Astrocyte of the hippocampus (primary cell): Measurements from ENCODE around the gene RPL28.

ENCODE experiments used
- DNase-seq: peaks from one replicate; pipeline ENCODE4 v3.0.0; 2011; ENCODE audit warnings: low read depth, low spot score

RPL28 gene

DNA sequence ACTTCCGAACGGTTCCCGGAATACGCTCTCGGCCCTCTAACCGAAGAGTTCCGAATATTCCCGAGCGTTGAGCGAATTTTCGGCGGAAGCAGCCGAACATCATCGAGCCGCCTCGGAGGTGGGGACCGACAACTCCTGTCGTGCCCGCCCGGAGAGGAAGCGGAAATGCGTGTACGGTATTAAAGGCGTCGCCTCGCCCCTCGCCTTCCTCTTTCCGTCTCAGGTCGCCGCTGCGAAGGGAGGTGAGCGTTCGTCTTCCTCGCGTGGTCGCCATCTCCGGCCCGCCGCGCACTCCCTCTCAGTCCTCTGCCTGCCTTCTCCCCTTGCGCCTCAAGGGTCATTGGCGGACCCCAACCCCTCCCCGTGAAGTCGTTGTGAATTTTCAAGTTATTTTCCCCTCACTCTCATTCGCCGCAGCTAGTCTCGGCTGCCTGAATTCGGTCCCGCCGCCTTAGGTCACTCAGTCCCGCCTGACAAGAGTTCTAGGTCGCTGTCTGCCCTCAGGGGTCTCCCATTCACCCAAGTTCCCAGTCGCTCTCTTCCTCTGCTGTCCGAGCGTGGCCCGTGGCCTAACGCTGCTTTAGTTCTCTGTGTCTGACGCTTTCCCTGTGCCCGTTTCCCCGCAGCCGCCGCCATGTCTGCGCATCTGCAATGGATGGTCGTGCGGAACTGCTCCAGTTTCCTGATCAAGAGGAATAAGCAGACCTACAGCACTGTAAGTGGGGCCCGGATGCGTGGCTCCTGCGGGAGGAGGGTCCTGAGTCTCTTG is at the start of gene RPL28:
TSS of gene RPL28 (plus strand) at position 209 of the 769 bp plus-strand sequence. CDS start at position 635, 426 bp downstream.
- DNase-seq, result peak; percentile 99

DNA sequence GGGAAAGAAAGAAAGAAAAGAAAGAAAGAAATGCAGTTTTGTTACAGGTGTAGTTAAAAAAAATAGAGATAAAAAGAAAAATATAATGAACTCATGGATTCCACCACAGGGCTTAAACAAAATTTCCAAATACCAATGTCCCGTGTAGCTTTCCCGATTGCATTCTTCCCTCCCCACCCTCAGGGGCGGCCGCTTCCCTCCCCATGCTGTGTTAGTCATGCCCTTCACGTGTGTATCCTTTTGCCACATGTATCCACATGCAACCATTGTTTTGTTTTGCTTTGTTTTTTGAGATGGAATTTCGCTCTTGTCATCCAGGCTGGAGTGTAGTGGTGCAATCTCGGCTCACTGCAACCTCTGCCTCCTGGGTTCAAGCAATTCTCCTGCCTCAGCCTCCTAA is 49.6 kb upstream of the RPL28 start:
- no peak for DNase-seq

DNA sequence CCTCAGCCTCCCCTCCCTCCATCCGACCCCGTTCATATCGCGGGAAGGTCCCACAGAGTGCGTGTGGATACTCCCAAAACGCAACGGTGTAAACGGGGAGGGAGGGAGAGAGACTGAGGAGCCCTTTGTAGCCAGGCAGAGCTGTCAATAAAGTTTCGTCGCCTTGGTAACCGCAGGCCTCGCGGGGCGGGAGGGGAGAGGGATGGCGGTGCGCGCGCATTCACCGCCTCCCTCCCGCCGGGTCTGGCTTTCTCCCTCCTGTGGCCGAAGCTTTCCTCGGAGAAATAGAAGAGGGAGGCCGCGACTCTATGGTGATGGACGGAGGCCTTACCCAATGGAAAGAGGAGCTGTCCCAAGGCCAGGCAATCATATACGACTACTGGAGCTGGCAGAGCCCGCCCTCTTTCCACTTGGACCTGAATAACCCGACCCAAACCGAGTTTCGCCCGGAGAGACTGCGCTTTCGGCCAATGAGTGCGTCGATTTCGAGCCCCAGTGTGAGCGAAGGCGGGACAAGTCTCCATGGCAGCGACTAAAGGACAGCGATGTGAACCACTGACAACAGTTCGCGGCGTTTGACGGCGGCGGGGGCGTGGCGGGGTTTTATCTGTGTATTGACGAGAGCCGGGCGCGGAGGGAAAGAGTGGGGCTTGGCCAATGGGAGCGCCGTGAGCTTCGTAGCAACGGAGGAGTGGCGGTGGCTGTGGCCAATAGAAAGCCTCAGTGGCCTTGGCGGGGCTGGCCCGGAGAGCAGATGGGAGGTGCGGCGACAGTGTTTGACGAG is 46.4 kb upstream of the RPL28 start, which contains the start of gene KMT5C:
TSS of gene KMT5C (plus strand) at position 772 of the 784 bp plus-strand sequence. CDS start 2,061 bp downstream, outside the sequence.
- peak; percentile 100 for DNase-seq

DNA sequence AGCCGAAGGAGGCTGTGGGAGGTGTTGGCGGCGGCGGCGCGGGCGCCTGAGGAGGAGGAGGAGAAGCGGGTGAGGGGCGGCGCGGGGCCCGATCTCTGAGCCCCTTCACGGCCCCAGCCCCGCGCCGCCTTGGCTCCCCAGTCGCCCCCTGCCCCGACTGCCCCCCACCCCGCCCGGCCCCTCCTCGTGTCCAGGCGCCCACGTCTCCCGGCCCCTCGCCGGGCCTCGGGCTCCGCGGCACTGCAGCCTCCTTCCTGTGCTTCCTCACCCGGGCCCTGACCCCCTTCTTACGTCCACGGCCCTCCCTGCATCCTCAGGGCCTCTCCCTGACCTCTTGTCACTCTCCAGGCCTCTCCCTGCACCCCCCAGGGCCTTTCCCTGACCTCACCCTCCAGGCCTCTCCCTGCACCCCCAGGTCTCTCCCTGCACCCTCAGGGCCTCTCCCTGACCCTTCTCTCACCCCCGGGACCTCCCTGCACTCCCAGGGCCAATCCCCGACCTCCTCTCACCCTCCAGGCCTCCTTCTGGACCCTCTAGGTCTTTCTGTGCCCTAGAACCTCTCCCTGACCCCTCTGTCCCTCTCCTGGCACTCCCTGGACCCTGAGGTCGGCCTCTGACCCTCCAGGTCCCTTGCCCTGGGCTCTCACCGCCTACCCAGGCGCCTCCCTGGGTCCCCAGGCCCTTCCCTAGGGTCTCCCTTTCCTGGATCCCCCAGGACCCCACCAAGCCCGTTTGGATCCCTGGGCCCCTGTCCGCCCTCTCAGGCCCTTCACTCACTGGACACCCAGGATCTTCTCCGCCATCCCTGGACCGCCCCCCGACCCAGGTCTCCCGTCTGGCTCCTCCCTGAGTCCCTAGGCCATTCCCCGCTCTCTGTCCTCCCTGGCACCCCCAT is 45.6 kb upstream of the RPL28 start:
- no peak for DNase-seq

DNA sequence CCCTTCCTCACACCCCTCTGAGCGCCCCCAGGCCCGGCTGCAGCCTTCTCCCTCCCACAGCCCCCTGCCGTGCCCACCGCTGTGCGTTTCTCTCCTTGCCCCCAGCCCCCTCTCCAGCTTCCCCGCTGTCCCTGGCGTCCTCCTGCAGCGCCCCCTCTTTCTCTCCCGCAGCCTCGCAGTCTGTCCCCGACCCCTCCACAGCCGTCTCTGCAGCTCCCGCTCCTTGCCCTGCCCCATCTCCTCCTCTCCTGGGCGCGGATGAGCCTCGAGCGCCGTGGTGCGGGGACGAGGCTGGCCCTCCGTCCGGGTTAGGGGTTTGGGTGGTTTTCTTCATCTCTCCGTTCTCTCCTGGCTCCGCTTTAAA is 45.0 kb upstream of the RPL28 start:
- DNase-seq, result peak; percentile 48

DNA sequence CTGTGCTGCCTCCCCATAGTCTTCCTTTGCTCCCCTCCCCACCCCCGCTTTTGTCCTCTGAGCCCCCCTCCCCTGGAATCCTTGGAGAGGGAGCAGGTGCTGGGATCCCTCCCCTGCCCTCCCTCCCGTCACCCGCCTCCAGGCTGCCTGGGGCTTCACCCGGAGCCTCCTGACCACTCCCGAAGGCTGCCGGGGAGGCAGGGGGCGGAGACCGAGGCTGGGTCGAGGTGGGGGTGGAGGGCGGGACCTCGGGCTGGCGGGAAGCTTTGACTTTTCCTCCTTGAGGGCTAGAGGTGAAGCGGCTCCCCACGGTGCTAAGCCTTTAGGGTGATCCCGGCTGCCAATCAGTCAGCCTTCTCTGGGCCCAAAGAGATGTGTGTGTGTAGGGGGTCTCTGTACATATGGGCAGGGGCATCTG is 44.6 kb upstream of the RPL28 start:
- DNase-seq, result peak; percentile 85

DNA sequence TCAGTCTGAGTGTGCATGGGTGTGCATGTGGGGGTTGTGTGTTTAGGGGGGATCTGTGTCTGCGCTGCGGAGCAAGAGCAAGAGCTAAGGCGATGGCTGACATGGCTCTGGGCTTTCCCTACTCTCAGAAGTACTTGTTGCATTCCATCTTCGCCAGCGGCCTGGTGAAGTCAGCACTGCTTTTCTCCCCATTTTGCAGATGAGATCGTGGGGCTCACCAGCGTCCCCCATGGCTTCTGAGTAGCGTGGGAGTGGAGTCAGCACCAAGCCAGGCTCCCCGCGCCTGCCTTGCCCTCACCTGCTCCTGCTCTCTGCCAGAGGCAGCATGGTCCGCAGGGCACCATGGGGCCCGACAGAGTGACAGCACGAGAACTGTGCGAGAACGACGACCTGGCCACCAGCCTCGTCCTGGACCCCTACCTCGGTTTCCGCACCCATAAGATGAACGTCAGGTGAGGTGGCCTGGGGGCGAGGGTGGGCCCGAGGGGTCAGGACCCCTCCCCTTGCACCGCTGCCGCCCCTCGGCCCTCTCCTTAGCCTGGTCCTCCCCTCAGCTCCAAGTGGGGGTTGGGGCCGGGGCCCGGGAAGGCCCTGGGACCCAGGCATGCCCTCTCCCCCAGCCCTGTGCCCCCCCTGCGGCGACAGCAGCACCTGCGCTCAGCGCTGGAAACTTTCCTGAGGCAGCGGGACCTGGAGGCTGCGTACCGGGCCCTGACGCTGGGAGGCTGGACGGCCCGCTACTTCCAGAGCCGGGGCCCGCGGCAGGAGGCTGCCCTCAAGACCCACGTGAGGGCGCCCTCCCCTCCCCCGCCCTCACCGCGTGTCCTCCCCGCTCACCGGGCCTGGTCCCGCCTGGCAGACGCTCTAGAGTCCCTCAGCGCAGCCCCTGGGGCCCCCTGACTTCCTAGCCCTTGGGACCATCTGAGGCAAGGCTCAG is 43.9 kb upstream of the RPL28 start:
- DNase-seq, result no peak

DNA sequence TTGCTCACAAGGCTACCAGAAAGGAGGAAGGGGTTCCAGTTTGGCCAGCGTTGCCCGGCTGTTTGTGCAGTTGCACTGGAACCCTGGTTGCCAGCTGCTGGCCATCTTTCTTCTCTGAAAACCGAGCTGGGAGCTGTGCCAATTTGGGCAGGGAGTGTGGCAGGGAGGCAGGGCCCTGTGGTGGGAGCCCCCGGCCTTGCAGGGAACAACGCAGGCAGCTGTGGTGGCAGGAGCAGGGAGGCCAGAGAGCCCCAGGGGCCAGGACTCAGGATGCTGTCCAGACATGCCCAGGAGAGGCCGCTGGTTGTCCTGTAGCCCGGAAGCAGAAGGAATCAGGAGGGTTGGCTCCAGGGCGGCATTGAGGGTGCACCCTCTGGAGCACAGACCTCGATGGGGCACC is 41.3 kb upstream of the RPL28 start:
- DNase-seq, result peak; percentile 78

DNA sequence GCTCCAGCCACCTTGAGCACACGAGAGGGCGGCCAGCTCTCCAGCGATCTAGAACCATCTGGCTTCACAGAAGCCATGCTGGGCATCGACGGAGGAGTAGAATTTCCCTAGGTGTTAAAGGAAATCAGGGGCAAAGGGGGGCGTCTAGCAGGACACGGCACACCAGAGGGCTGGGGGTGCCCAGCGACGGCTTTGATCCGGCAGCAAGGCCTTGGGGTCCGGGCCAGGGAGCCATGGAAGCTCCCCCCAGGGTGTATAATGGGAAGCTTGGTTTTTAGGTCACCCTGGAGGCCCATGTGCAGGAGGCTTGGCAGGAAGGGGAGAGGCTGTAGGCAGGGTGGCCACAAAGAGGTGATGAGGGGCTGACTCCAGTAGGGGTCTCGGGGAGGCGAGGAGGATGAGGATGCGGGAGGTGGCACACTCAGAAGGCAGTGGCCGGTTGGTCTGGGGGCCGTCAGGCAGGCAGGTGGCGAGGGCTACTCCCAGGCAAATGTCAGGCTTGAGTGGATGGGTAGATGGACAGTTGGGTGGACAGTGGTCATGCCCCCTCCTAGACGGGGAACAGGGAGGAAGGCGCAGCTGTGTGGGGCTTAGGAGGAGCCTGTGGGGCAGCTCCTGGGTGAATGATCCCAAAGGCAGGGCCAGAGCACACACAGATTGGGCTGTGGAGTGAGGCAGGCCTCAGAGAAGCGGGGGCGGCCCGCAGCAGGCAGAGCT is 40.5 kb upstream of the RPL28 start:
- no peak for DNase-seq

DNA sequence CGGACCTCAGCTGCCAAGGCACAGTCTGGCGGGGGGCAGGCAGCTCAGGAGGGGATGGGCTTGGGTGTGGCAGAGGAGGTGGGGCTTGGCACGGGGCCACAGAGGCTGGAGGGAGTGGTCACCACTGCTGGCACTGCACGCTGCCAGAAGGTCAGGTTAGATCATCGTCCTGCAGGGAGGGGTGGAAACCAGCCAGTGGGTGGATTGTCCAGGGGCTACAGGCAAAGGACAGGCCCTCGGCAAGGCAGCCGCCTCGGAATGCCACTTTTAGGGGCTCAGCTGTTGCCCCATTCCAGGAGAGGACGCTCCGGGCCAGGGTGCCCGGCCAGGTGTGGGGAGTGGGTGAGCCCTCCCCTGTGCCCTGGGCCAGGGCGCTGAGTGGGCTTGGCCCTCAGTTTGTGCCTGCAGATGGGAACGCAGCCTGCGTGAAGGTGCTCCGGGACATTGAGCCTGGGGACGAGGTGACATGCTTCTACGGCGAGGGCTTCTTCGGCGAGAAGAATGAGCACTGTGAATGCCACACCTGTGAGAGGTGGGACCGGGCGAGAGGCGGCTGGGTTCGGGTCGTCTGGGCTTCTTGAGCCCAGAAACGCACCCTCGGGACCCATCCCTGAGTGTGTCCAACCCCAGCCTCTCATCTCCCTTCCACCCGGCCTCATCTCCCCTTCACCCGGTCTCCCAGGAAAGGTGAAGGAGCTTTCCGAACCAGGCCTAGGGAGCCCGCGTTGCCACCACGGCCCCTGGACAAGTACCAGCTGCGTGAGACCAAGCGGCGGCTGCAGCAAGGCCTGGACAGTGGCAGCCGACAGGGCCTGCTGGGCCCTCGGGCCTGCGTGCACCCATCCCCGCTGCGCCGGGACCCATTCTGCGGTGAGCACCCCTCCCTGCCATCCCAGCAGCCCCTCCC is 39.7 kb upstream of the RPL28 start:
- peak; percentile 47 for DNase-seq

DNA sequence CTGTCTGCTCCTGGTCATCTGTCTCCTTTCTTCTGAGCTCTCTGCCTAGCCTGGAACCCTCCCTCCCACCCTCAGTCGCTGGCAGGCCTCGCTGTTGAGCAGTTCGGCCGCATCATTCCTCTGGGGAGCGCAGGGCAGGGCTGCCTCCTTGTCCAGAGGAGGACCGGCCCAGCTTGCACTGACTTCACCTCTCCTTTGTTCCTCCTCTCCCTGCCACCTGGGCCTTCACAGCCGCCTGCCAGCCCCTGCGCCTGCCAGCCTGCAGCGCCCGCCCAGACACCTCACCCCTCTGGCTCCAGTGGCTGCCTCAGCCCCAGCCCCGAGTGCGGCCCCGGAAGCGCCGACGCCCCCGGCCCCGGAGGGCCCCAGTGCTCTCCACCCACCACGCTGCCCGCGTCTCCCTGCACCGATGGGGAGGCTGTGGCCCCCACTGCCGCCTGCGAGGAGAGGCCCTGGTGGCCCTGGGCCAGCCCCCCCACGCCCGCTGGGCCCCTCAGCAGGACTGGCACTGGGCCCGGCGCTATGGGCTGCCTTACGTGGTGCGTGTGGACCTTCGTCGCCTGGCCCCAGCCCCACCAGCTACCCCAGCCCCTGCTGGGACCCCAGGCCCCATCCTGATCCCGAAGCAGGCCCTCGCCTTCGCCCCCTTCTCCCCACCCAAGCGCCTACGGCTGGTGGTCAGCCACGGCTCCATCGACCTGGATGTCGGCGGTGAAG is 38.8 kb upstream of the RPL28 start:
- no peak for DNase-seq

DNA sequence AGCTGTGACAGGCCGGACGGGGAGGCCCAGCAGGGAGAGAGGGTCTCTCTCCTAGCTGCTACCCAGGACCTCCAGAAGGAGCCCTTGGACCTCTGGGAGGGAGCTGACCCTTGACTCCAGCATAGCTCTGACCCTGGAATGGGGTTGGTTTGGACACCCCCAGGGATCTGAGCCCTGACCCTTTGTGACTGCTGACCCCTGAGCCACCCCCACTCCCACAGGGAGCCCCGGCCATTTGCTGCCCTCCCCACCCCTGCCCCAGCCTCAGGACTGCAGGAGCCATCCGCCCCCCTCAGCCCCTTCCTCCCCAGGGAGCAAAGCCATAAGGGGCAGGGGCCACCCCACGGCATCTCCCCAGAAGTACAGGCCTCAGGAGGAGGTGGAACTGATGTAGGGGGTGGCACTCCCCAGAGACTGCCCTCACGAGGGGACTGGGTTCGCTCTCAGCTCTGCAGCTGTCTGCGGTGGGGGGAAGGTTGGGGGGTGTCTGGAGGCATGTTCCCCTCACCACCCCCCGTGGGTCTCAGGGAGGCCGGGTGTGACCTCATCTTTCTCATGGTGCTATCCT is 38.2 kb upstream of the RPL28 start:
- no peak for DNase-seq

DNA sequence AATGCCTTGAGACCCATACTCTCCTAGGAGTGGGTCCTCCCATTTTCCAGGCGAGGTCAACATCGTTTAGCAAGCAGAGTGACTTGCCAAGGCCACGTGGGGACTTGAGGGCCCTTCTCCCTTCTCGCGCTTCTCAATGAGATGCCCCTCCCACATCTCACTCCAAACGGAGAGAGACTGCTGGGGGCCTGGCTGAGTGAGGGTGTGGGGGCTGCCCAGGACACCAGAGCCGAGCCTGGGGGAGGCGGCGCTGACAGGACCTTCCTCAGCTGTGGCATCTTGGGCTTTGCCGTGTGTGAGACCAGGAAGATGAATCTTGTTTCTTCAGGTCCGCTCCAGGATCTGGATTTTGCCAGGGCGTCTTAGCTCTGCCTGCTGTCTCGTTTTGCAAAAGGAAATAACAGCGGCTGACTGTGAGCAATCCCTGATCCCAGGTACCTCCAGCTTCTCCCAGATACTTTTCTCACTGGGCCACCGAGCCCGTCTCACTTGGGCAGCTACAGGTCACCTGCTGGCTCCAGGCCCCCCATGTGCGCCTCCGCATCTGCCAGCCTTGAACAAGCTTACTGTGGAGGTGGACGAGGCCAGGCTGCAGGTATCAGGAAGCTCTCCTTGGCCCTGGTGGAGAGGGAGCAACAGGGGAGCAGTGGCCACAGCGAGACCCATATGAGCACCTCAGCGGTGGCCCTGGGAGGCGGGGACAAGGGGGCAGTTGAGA is 37.3 kb upstream of the RPL28 start:
- no peak for DNase-seq

DNA sequence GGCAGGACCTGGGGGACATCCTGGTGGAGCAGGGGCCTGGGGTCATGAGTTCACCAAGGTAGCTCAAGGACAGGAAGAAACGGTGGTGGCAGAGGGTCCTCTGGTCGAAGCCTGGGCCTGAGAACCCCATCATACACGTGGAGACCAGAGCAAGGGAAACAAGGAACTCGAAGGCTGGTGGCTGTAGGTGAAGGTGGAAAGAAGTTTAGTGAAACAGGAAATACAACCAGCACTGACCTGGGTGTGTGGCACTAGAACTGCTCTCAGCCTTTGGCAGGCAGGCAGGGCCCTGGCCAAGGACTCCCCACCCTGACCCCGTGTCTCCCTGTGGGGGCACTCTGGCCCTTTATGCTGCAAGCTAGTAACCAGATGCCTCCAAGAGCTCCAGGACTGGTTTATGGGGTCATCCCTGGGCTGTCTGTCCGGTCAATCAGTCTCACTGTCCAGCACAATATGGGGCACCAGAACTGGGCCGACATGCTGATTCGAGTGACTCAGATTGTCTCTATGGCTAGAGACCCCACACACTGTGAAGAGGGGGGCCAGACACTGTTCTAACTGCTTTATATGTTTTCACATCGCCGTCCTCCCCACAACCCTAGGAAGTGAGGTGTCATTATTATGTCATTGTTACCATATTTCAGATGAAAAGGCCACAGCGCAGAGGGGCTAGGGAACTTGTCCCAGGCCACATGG is 35.0 kb upstream of the RPL28 start:
- DNase-seq, result no peak

DNA sequence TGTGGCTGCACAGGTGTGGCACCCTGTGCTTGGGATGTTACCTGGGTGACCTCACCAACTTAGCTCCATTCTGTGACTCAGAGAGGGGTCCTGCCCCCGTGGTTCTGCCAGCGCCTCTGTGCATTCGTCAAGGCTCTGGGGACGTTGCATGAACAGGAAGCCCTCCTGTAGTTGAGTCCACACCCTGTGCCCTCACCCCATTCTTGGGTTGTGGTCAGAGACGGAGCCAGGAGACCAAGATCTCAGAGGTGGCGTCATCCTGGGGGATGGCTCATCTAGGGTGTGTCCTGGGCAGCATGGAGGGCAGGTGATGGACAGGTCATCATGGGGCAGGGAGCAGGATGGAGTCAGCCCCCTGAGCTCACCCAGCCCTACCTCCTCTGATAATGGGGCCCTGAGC is 33.7 kb upstream of the RPL28 start:
- no peak for DNase-seq

DNA sequence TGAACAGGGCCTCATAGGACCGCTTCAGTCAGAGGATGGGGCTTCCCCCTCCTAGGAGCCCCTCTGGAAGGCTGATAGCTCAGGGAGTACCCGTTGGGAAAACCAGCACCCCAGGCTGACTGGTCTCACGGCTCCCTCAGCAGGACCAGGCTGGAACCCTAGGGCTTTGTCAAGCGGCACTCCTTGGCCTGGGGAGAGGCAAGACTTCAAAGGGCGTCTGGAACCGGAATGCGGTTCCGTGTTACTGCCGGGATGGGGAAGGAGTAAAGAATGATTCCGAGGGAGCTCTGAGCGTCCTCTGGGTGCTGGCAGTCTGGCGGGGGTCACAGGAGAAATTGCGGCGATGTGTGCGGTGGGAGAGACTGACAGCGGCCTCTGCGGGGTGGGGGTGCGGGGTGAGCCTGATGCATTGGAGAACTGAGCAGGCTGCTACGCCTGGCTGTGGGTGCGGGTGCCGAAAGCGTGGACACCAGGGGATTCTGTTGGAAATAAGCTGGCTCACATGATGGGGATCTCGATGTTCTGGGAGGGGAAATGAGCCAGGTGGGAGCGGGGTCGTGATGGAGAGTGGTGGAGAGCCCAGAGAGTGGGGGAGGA is 33.1 kb upstream of the RPL28 start:
- DNase-seq, result no peak
